ENCODE data around the gene EEF1AKMT2.

- TF ChIP-seq, protein P1, sequence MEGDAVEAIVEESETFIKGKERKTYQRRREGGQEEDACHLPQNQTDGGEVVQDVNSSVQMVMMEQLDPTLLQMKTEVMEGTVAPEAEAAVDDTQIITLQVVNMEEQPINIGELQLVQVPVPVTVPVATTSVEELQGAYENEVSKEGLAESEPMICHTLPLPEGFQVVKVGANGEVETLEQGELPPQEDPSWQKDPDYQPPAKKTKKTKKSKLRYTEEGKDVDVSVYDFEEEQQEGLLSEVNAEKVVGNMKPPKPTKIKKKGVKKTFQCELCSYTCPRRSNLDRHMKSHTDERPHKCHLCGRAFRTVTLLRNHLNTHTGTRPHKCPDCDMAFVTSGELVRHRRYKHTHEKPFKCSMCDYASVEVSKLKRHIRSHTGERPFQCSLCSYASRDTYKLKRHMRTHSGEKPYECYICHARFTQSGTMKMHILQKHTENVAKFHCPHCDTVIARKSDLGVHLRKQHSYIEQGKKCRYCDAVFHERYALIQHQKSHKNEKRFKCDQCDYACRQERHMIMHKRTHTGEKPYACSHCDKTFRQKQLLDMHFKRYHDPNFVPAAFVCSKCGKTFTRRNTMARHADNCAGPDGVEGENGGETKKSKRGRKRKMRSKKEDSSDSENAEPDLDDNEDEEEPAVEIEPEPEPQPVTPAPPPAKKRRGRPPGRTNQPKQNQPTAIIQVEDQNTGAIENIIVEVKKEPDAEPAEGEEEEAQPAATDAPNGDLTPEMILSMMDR (IDR thresholded peaks at IDR 0.05) = no peak
- no peak for TF ChIP-seq FOSL2 (IDR thresholded peaks at IDR 0.05; ENCODE audit: borderline replicate concordance, low read depth)
- TF ChIP-seq TAF1 (IDR thresholded peaks at IDR 0.05; ENCODE audit: borderline replicate concordance, low read depth, low read length) = no peak
- no peak for TF ChIP-seq POLR2AphosphoS5 (IDR thresholded peaks at IDR 0.05; ENCODE audit: low read depth, low read length)
- no peak for TF ChIP-seq ELF1 (IDR thresholded peaks at IDR 0.05)
- TF ChIP-seq NRF1 (IDR thresholded peaks at IDR 0.05; ENCODE audit: low read depth, low read length) = no peak
Measured at GRCh38 chr10:124730790-124731189, 60.9 kb downstream of the EEF1AKMT2 start.

Data from SK-N-SH (cell line).